Measurements from ENCODE around the gene PANK1. TPM values are rescaled to one million over a fixed set of nuclear protein-coding genes. Genes with fewer than 3 reads are reported as not detected.

The PANK1 gene
- total RNA-seq, 1 donor from 2014 or later = 7.9 TPM

- no peaks in the 10 kb centered on the region for H4K20me1 ChIP-seq (ENCODE audit: insufficient read depth, low read length)
- no peak overlapping the region for H2AFZ ChIP-seq (ENCODE audit: low read depth, low read length)
- FAIRE-seq (no peak), DNase-seq (ENCODE audit: low read depth) (no peak)
- no peak overlapping the region for H3K27ac ChIP-seq (ENCODE audit: low read depth, low read length)
- no peak overlapping the region for H3K4me3 ChIP-seq (ENCODE audit: insufficient read depth, low read depth, low read length)
- TF ChIP-seq EZH2 (IDR thresholded peaks at IDR 0.05; ENCODE audit: insufficient read depth, low read length) (no peak), CTCF (IDR thresholded peaks at IDR 0.05; ENCODE audit: insufficient read depth, low read depth, low read length) (no peak)
- Mint-ChIP-seq H3K9me3 (ENCODE audit: unreplicated experiment) (no peaks in the 10 kb centered on the region), H3K4me3 (ENCODE audit: unreplicated experiment) (no peak overlapping the region), H3K27ac (ENCODE audit: unreplicated experiment) (no peak overlapping the region), H3K36me3 (ENCODE audit: low read depth, unreplicated experiment) (peaks cover 7% of the 10 kb centered on the region), H3K4me1 (ENCODE audit: low read depth, unreplicated experiment) (peaks cover 6% of the 10 kb centered on the region), H3K27me3 (ENCODE audit: low read depth, unreplicated experiment) (no peaks in the 10 kb centered on the region)
- H3K79me2 ChIP-seq (ENCODE audit: insufficient read depth, low read length) = no peaks in the 10 kb centered on the region
- no peaks in the 10 kb centered on the region for H3K36me3 ChIP-seq (ENCODE audit: insufficient read depth, low read length)
- H3K9me3 ChIP-seq (ENCODE audit: insufficient read depth, low read depth, low read length) = no peaks in the 10 kb centered on the region
- no peak overlapping the region for H3K4me2 ChIP-seq (ENCODE audit: low read length)
- no peak overlapping the region for H3K9ac ChIP-seq (ENCODE audit: low read length)
- H3K4me1 ChIP-seq (ENCODE audit: insufficient read depth, low read length) = no peaks in the 10 kb centered on the region
- H3K27me3 ChIP-seq (ENCODE audit: insufficient read depth, low read length) = no peaks in the 10 kb centered on the region
Observed at GRCh38 chr10:89602919-89603318, 42.1 kb downstream of the PANK1 start.

- H3K27ac ChIP-seq (ENCODE audit: low read depth, low read length) = no peak overlapping the region
- DNase-seq (ENCODE audit: low read depth) (no peak), FAIRE-seq (no peak)
- no peaks in the 10 kb centered on the region for H3K27me3 ChIP-seq (ENCODE audit: insufficient read depth, low read length)
- Mint-ChIP-seq H3K4me3 (ENCODE audit: unreplicated experiment) (no peak overlapping the region), H3K27me3 (ENCODE audit: low read depth, unreplicated experiment) (no peaks in the 10 kb centered on the region), H3K9me3 (ENCODE audit: unreplicated experiment) (no peaks in the 10 kb centered on the region), H3K36me3 (ENCODE audit: low read depth, unreplicated experiment) (peaks cover 5% of the 10 kb centered on the region), H3K4me1 (ENCODE audit: low read depth, unreplicated experiment) (peaks cover 6% of the 10 kb centered on the region), H3K27ac (ENCODE audit: unreplicated experiment) (no peak overlapping the region)
- TF ChIP-seq EZH2 (IDR thresholded peaks at IDR 0.05; ENCODE audit: insufficient read depth, low read length) (no peak), CTCF (IDR thresholded peaks at IDR 0.05; ENCODE audit: insufficient read depth, low read depth, low read length) (no peak)
- no peak overlapping the region for H3K4me2 ChIP-seq (ENCODE audit: low read length)
- H3K9me3 ChIP-seq (ENCODE audit: insufficient read depth, low read depth, low read length) = no peaks in the 10 kb centered on the region
- no peaks in the 10 kb centered on the region for H3K4me1 ChIP-seq (ENCODE audit: insufficient read depth, low read length)
- H3K36me3 ChIP-seq (ENCODE audit: insufficient read depth, low read length) = no peaks in the 10 kb centered on the region
- H4K20me1 ChIP-seq (ENCODE audit: insufficient read depth, low read length) = no peaks in the 10 kb centered on the region
- no peak overlapping the region for H3K9ac ChIP-seq (ENCODE audit: low read length)
- H3K79me2 ChIP-seq (ENCODE audit: insufficient read depth, low read length) = no peaks in the 10 kb centered on the region
- no peak overlapping the region for H2AFZ ChIP-seq (ENCODE audit: low read depth, low read length)
- no peak overlapping the region for H3K4me3 ChIP-seq (ENCODE audit: insufficient read depth, low read depth, low read length)
Observed at GRCh38 chr10:89601728-89602361, 43.2 kb downstream of the PANK1 start.

GRCh38 chr10:89600041-89600440 is 45.0 kb downstream of the PANK1 start:
- H3K9me3 Mint-ChIP-seq (ENCODE audit: unreplicated experiment) = no peaks in the 10 kb centered on the region
- no peak overlapping the region for H3K4me3 ChIP-seq (ENCODE audit: insufficient read depth, low read depth, low read length)

More at GRCh38 chr10:89600041-89600440, 45.0 kb downstream of the PANK1 start:
- no peak for DNase-seq (ENCODE audit: low read depth)
- H3K36me3 Mint-ChIP-seq (ENCODE audit: low read depth, unreplicated experiment) = peaks cover 2% of the 10 kb centered on the region
- no peaks in the 10 kb centered on the region for H3K79me2 ChIP-seq (ENCODE audit: insufficient read depth, low read length)
- no peak overlapping the region for H3K9ac ChIP-seq (ENCODE audit: low read length)
- H3K27ac ChIP-seq (ENCODE audit: low read depth, low read length) = no peak overlapping the region
- no peaks in the 10 kb centered on the region for H3K27me3 ChIP-seq (ENCODE audit: insufficient read depth, low read length)
- no peak overlapping the region for H2AFZ ChIP-seq (ENCODE audit: low read depth, low read length)
- H3K4me1 ChIP-seq (ENCODE audit: insufficient read depth, low read length) = no peaks in the 10 kb centered on the region
- H3K27ac Mint-ChIP-seq (ENCODE audit: unreplicated experiment) = no peak overlapping the region
- H3K4me2 ChIP-seq (ENCODE audit: low read length) = no peak overlapping the region
- no peaks in the 10 kb centered on the region for H3K27me3 Mint-ChIP-seq (ENCODE audit: low read depth, unreplicated experiment)
- TF ChIP-seq EZH2 (IDR thresholded peaks at IDR 0.05; ENCODE audit: insufficient read depth, low read length) = no peak
- TF ChIP-seq CTCF (IDR thresholded peaks at IDR 0.05; ENCODE audit: insufficient read depth, low read depth, low read length) = no peak
- no peak for FAIRE-seq
- H3K9me3 ChIP-seq (ENCODE audit: insufficient read depth, low read depth, low read length) = no peaks in the 10 kb centered on the region
- H4K20me1 ChIP-seq (ENCODE audit: insufficient read depth, low read length) = no peaks in the 10 kb centered on the region
- no peaks in the 10 kb centered on the region for H3K36me3 ChIP-seq (ENCODE audit: insufficient read depth, low read length)
- H3K4me1 Mint-ChIP-seq (ENCODE audit: low read depth, unreplicated experiment) = peaks cover 6% of the 10 kb centered on the region
- no peak overlapping the region for H3K4me3 Mint-ChIP-seq (ENCODE audit: unreplicated experiment)
